ENCODE measurements around the gene SH3BGRL2.

DNA sequence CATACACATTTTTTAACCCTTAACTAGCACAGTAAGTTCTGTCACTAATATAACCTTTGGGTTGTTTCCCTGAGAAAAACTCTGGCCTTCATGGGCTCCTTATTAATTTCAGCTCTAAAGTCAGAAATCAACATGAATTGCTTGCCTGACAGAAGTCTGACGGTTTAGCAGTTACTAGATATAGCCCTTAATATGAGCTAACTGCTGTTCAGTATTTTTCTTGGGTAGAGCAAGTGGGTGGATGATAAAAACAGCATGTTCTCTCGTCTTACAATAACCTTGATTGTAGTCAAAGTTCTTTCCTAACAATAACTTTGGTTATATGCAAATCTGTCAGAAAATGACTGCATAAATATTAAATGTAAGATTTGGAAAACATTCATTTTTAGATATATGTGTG lies 81.0 kb downstream of the SH3BGRL2 start:
- TF ChIP-seq SUZ12 (IDR thresholded peaks at IDR 0.05; ENCODE audit: extremely low read depth, insufficient read depth, insufficient read length) (no peak), YY1 (IDR thresholded peaks at IDR 0.05; ENCODE audit: insufficient read depth, insufficient read length) (no peak)

All from NT2/D1 (cell line).